NCI-H2081 treated with DMSO at 0.1 percent for 48 hours (cell line): ENCODE results near the gene STK11IP.

ENCODE experiments used
- DNase-seq: peaks from one replicate; lab custom pipeline; 2025; lab: John Stamatoyannopoulos, UW

The STK11IP gene

DNA sequence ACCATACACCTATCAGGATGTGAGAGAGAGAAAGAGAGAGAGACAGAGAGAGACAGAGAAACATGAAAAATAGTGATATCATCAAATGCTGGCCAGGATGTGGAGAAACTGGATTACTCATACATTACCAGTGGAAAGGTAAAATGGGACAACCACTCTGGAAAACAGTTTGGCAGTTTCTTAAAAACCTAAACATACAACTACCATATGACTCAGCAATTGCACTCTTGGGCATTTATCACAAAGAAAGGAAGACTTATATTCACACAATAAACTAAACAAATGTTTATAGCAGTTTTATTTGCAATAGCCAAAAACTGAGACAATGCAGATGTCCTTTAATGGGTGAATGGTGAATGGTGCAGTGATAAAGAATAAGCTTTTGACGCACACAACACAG, 58.9 kb downstream of the STK11IP start:
- DNase-seq: no peak

- no peak for DNase-seq
These were observed 60.7 kb downstream of the STK11IP start for GRCh38 chr2:219658196-219658846.

- no peak for DNase-seq
These were observed 61.2 kb downstream of the STK11IP start for GRCh38 chr2:219658874-219659273.

DNA sequence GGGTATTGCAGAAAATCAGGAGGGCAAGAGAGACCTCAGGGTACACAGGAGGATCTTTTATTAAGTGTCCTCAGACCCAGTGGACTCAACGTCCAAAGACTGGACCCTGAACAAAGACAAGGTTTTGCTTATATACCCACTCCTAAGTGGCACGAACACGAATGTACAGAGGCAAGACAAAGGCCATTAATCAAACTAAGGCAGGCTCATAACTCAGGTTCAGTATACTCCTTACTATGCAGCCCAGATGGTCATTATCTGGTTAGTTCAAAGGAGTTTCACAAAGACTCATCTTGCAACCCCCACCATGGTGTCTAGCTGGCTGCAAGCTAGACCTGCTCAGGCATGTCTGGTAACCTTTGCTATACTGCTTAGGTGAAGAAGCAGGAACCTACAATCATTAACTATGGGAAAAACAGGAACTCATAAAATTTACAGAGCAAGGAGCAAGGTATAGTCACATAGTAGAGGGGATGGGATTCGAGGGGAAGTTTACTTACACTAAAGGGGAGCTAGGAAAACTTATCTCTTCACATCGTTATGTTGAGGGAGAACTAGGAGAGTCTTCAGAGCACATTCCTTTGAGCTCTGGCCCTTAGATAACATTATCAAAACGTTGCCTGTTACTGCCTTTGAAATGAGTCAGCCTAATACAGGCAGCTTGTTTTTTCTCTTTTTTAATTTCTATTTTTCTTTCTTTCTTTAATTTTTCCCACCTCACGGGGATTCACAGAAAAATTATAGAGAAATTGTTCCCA, 63.7 kb downstream of the STK11IP start:
- DNase-seq: no peak

GRCh38 chr2:219661955-219662395, 64.3 kb downstream of the STK11IP start:
- DNase-seq: no peak

GRCh38 chr2:219662566-219662965, 64.9 kb downstream of the STK11IP start:
- DNase-seq: no peak

DNA sequence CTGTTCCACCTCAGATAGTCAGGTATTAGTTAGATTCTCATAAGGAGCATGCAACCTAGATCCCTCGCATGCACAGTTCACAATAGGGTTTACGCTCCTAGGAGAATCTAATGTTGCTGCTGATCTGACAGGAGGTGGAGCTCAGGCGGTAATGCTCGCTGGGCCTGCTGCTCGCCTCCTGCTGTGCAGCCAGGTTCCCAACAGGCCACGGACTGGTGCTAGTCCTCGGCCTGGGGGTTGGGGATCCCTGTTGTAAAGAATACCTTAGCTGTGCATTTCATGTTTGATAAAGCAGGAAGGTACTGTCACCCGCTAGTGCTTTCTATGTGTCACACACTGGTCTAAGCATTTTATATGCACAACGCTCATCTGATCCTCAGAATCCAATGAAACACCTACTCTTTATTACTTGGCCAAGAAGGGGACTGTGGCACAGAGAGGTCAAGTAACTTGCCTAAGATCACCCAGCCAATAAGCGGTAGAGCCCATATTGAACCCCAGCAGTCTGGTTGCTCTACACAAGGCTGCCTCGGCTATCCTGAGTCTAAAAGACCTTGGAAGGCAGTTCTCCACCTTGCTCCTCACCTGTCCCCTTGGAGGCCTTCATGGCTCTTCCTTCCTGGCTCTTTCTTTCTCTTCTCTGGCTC, 65.6 kb downstream of the STK11IP start:
- DNase-seq: no peak

DNA sequence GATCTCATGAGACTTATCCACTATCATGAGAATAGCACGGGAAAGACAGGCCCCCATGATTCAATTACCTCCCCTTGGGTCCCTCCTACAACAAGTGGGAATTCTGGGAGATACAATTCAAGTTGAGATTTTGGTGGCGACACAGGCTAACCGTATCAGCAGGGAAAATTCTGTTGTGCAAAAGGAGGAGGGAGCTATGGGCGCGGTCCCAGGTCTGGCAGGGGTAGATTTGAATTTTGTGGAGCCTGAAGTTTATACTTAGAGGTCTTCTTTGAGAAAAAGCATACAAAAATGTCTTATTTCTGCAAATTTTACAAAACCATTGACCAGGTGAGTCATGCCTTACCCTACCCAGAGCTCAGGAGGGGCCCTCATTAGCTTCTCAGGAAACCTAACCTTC, 66.4 kb downstream of the STK11IP start:
- no peak for DNase-seq

- no peak for DNase-seq
These were observed 67.3 kb downstream of the STK11IP start for GRCh38 chr2:219664944-219665343.

GRCh38 chr2:219665926-219666325, 68.3 kb downstream of the STK11IP start:
- DNase-seq: no peak
